Suprapubic skin (tissue), 4 donors: ENCODE measurements around the gene CHRNB2.

Experiments
- EP300 ChIP-seq: sonication (generic); formaldehyde crosslinking; IDR thresholded peaks from one replicate; pipeline ENCODE4 v1.6.1; 2017; ENCODE audit warnings: antibody characterized with exemption
- POLR2A ChIP-seq, 2 donors: fragments of 450-650 bp; IDR thresholded peaks; one replicate each; pipeline ENCODE4 v1.6.1; 2017; ENCODE audit warnings: antibody characterized with exemption in 2 of 2, mild to moderate bottlenecking in 2 of 2, moderate library complexity in 2 of 2
- POLR2AphosphoS5 ChIP-seq, 3 donors: sonication (generic); formaldehyde crosslinking; IDR thresholded peaks; one replicate each; pipeline ENCODE4 v1.6.1; 2017; ENCODE audit warnings: antibody characterized with exemption in 3 of 3
- TF ChIP-seq, protein P1 (sequence below), 2 donors: fragments of 200-600 bp in 1 of 2; fragments of 450-650 bp in 1 of 2; sonication (generic) in 1 of 2; IDR thresholded peaks; one replicate each; pipeline ENCODE4 v1.5.1; 2016 to 2019; ENCODE audit warnings: antibody characterized with exemption in 2 of 2, mild to moderate bottlenecking in 1 of 2, moderate library complexity in 1 of 2

- TF ChIP-seq, protein P1, sequence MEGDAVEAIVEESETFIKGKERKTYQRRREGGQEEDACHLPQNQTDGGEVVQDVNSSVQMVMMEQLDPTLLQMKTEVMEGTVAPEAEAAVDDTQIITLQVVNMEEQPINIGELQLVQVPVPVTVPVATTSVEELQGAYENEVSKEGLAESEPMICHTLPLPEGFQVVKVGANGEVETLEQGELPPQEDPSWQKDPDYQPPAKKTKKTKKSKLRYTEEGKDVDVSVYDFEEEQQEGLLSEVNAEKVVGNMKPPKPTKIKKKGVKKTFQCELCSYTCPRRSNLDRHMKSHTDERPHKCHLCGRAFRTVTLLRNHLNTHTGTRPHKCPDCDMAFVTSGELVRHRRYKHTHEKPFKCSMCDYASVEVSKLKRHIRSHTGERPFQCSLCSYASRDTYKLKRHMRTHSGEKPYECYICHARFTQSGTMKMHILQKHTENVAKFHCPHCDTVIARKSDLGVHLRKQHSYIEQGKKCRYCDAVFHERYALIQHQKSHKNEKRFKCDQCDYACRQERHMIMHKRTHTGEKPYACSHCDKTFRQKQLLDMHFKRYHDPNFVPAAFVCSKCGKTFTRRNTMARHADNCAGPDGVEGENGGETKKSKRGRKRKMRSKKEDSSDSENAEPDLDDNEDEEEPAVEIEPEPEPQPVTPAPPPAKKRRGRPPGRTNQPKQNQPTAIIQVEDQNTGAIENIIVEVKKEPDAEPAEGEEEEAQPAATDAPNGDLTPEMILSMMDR (IDR thresholded peaks at IDR 0.05) = no peak
- TF ChIP-seq POLR2AphosphoS5 (IDR thresholded peaks at IDR 0.05) (no peak), POLR2A (IDR thresholded peaks at IDR 0.05) (no peak), EP300 (no peak)
These were observed at the start of gene CHRNB2 for GRCh38 chr1:154567386-154568156.
